ENCODE measurements around the gene YWHAG. TPM values are rescaled to one million over a fixed set of nuclear protein-coding genes. Genes with fewer than 3 reads are reported as not detected.

Gene YWHAG
- total RNA-seq, 1 experiment from 2014 or later, result 241 TPM

- no peak for DNase-seq
- Histone ChIP-seq H2BK120ac (ENCODE audit: low read depth, low read length, poor library complexity, severe bottlenecking) (no peak overlapping the region), H3K27me3 (ENCODE audit: insufficient read depth, low read length) (no peaks in the 10 kb centered on the region), H3K79me1 (ENCODE audit: insufficient read depth, low read depth, low read length, poor library complexity, severe bottlenecking) (no peaks in the 10 kb centered on the region), H2BK15ac (ENCODE audit: low read depth, low read length) (no peak overlapping the region), H3K14ac (ENCODE audit: insufficient read depth, low read length) (no peak overlapping the region), H3K23me2 (ENCODE audit: insufficient read length, low read depth, low read length, poor library complexity, severe bottlenecking) (peaks cover 2% of the 10 kb centered on the region), H2AK5ac (ENCODE audit: insufficient read length, low read length) (no peak overlapping the region), H3K4me1 (ENCODE audit: insufficient read depth, low read length) (no peaks in the 10 kb centered on the region), H4K20me1 (ENCODE audit: control insufficient read depth, insufficient read depth, insufficient read length) (no peaks in the 10 kb centered on the region), H3K23ac (ENCODE audit: insufficient read length, low read depth, low read length) (no peak overlapping the region), H3T11ph (ENCODE audit: low read length) (no peak overlapping the region), H2AFZ (ENCODE audit: low read length) (no peak overlapping the region), H4K5ac (ENCODE audit: insufficient read length, low read depth, low read length) (no peak overlapping the region), H2BK12ac (ENCODE audit: insufficient read length, low read depth, low read length) (no peak overlapping the region), H3K18ac (ENCODE audit: insufficient read length, low read depth, low read length) (no peak overlapping the region), H3K27ac (ENCODE audit: insufficient read length, low read depth, low read length) (no peak overlapping the region), H3K4ac (ENCODE audit: low read depth, low read length) (no peak overlapping the region), H3K4me2 (ENCODE audit: insufficient read depth, insufficient read length, low read length) (no peak overlapping the region), H4K91ac (ENCODE audit: insufficient read length, low read depth, low read length) (no peak overlapping the region), H3K79me2 (ENCODE audit: insufficient read depth, low read length) (no peaks in the 10 kb centered on the region), H2BK20ac (ENCODE audit: low read depth, low read length, poor library complexity, severe bottlenecking) (no peak overlapping the region), H3K56ac (ENCODE audit: insufficient read length, low read depth, low read length) (no peak overlapping the region), H3K9ac (ENCODE audit: extremely low read depth, insufficient read length, low read length) (no peak overlapping the region), H4K8ac (replicated peaks; ENCODE audit: insufficient read length, low read depth, low read length) (no peak overlapping the region), H3K9me3 (ENCODE audit: control insufficient read depth, low read depth, low read length) (no peaks in the 10 kb centered on the region), H2BK5ac (ENCODE audit: insufficient read length, low read length) (no peak overlapping the region)
- Mint-ChIP-seq H3K36me3 (ENCODE audit: insufficient read depth in 1 of 3, low read depth in 3 of 3) (peaks cover 0 to 2% (median 0%) of the 10 kb centered on the region in 3 experiments; a peak in 2 of 7 replicates), H3K4me1 (peaks cover 11% of the 10 kb centered on the region in 2 experiments; a peak in 3 of 4 replicates), H3K27me3 (ENCODE audit: low read depth) (peaks cover 4% of the 10 kb centered on the region; the same call in 1 of the 2 replicates), H3K4me3 (no peak overlapping the region), H3K9me3 (no peaks in the 10 kb centered on the region; a peak in 1 of 5 replicates), H3K27ac (no peak overlapping the region)
- TF ChIP-seq CTCF (conservative IDR thresholded peaks at IDR 0.05), result no peak
- no CpG with 5 or more reads among the region's 9 CpGs for WGBS (ENCODE audit: extremely low coverage, insufficient read length, low lambda C conversion rate)
Measured at GRCh38 chr7:76375251-76375650, 16.5 kb upstream of the YWHAG start.
